OCI-LY7 (cell line): ENCODE measurements around the gene MEI4. TPM values are rescaled to one million over a fixed set of nuclear protein-coding genes. Genes with fewer than 3 reads are reported as not detected.
"Not testable (repeated sequence)": the region's sequence is repeated elsewhere in the genome, so short reads cannot be mapped to it uniquely, and the experiment has no call there.

Source experiments
- BruUV-seq: library from RNA; stranded (reverse); fragments of 400-500 nt; replicated peaks from 2 replicates; lab custom pipeline; 2021; lab: Mats Ljungman, UMichigan
- CTCF ChIA-PET: fragments of 300-600 bp; sonication (Branson Sonifier 250); formaldehyde crosslinking; loops from one replicate; lab custom pipeline; 2022; ENCODE audit warnings: antibody characterized with exemption; ENCODE audit not compliant: unreplicated experiment; lab: Charles Lee
- POLR2A ChIA-PET: fragments of 300-600 bp; sonication (Branson Sonifier 250); formaldehyde crosslinking; loops from one replicate; lab custom pipeline; 2022; ENCODE audit warnings: antibody characterized with exemption; lab: Charles Lee
- DNase-seq: peaks from one replicate; pipeline ENCODE4 v3.0.0-alpha.2; 2015; ENCODE audit warnings: low spot score
- H2AFZ ChIP-seq: fragments of 200-600 bp; sonication (generic), shearing (Covaris generic); 2 replicates; pipeline ENCODE4 v1.6.1; 2014; ENCODE audit warnings: mild to moderate bottlenecking, antibody characterized with exemption, low read length, moderate library complexity
- H3K27ac ChIP-seq: fragments of 200-600 bp; sonication (generic); 2 replicates; pipeline ENCODE4 v1.5.1; 2014; ENCODE audit warnings: mixed run types, low read depth, mild to moderate bottlenecking, moderate library complexity, low read length, inconsistent platforms; ENCODE audit not compliant: poor library complexity, severe bottlenecking
- H3K36me3 ChIP-seq: fragments of 200-600 bp; sonication (generic); 2 replicates; pipeline ENCODE4 v1.6.1; 2014; ENCODE audit warnings: mild to moderate bottlenecking, antibody characterized with exemption, low read length, moderate library complexity, mixed read lengths; ENCODE audit not compliant: insufficient read depth
- H3K4me1 ChIP-seq: fragments of 200-600 bp; sonication (generic); 2 replicates; pipeline ENCODE4 v1.5.1; 2014; ENCODE audit warnings: mild to moderate bottlenecking, low read length; ENCODE audit not compliant: insufficient read depth, poor library complexity, severe bottlenecking
- H3K4me2 ChIP-seq: fragments of 200-600 bp; sonication (generic); 2 replicates; pipeline ENCODE4 v1.6.1; 2014; ENCODE audit warnings: mild to moderate bottlenecking, low read length
- H3K4me3 ChIP-seq: fragments of 200-600 bp; sonication (generic); 2 replicates; pipeline ENCODE4 v1.5.1; 2014; ENCODE audit warnings: mild to moderate bottlenecking, low read depth, low read length; ENCODE audit not compliant: poor library complexity, severe bottlenecking
- H3K79me2 ChIP-seq: fragments of 200-600 bp; sonication (generic); 2 replicates; pipeline ENCODE4 v1.6.1; 2016; ENCODE audit warnings: low read depth, mild to moderate bottlenecking, low read length, moderate library complexity, mixed read lengths; ENCODE audit not compliant: insufficient read depth
- H3K9me2 ChIP-seq: fragments of 200-600 bp; sonication (generic); 2 replicates; pipeline ENCODE4 v1.6.1; 2016; ENCODE audit warnings: mild to moderate bottlenecking, low read length, mixed read lengths; ENCODE audit not compliant: insufficient read depth
- H3K9me3 ChIP-seq: fragments of 200-600 bp; sonication (generic); 2 replicates; pipeline ENCODE4 v1.6.1; 2014; ENCODE audit warnings: mild to moderate bottlenecking, mixed run types, low read length, mixed read lengths
- H4K20me1 ChIP-seq: fragments of 200-600 bp; sonication (generic); 2 replicates; pipeline ENCODE4 v1.6.1; 2014; ENCODE audit warnings: mild to moderate bottlenecking, antibody characterized with exemption, low read length, moderate library complexity, mixed read lengths; ENCODE audit not compliant: insufficient read depth
- CTCF ChIP-seq: fragments of 200-600 bp; sonication (generic); conservative IDR thresholded peaks from 2 replicates; pipeline ENCODE4 v1.5.1; 2014; ENCODE audit warnings: mild to moderate bottlenecking, antibody characterized with exemption, low read length, moderate library complexity, mixed read lengths
- EZH2phosphoT487 ChIP-seq: fragments of 200-600 bp; sonication (generic); IDR thresholded peaks from 2 replicates; pipeline ENCODE4 v1.6.1; 2018; ENCODE audit warnings: low read depth, borderline replicate concordance, mild to moderate bottlenecking, mixed run types, antibody characterized with exemption, low read length, moderate library complexity, mixed read lengths
- intact Hi-C: fragments of 100-400 bp; cut with micrococcal nuclease; formaldehyde crosslinking; loops from one replicate; pipeline ENCODE4 v1.10.0; 2022; ENCODE audit not compliant: unreplicated experiment
- total RNA-seq, 2 experiments: library from RNA; depleted of rRNA in 1 of 2; stranded (reverse); fragments of >200 nt in 1 of 2; shearing (Covaris generic) in 1 of 2; gene quantifications; 2 replicates each; pipeline ENCODE4 v1.2.3, GENCODE V29; 2014 to 2022

The MEI4 gene
- total RNA-seq, 2 experiments from 2014 or later, result not detected

- Histone ChIP-seq H3K4me2 (no peak overlapping the region), H3K9me3 (no peaks in the 10 kb centered on the region), H3K79me2 (no peaks in the 10 kb centered on the region), H4K20me1 (no peaks in the 10 kb centered on the region), H3K27ac (no peak overlapping the region), H3K4me1 (no peaks in the 10 kb centered on the region), H3K9me2 (no peaks in the 10 kb centered on the region), H2AFZ (no peak overlapping the region), H3K36me3 (no peaks in the 10 kb centered on the region), H3K4me3 (no peak overlapping the region)
- ChIA-PET CTCF (no interaction called here), POLR2A (no interaction called here)
- intact Hi-C loops, result no loop called here
- TF ChIP-seq EZH2phosphoT487 (no peak), CTCF (no peak)
- no peak for DNase-seq
- BruUV-seq, result no TSS peak
Observed at GRCh38 chr6:77825204-77825603, 172.4 kb downstream of the MEI4 start.

GRCh38 chr6:77829736-77830135, 176.9 kb downstream of the MEI4 start:
- no peaks in the 10 kb centered on the region for H4K20me1 ChIP-seq
- DNase-seq, result no peak
- no peaks in the 10 kb centered on the region for H3K4me1 ChIP-seq
- H3K9me2 ChIP-seq, result no peaks in the 10 kb centered on the region
- BruUV-seq, result no TSS peak
- no peak overlapping the region for H3K4me3 ChIP-seq
- ChIA-PET POLR2A (interaction anchor here (1.3 kb wide), 1 partner anchor 16 kb away, joined by 4 read pairs; no protein-coding TSS in a partner anchor), CTCF (no interaction called here)
- intact Hi-C loops, result no loop called here
- H3K9me3 ChIP-seq, result no peaks in the 10 kb centered on the region
- H3K27ac ChIP-seq, result no peak overlapping the region
- no peak overlapping the region for H2AFZ ChIP-seq
- no peak overlapping the region for H3K4me2 ChIP-seq
- no peak for TF ChIP-seq EZH2phosphoT487
- no peak for TF ChIP-seq CTCF
- no peaks in the 10 kb centered on the region for H3K36me3 ChIP-seq
- no peaks in the 10 kb centered on the region for H3K79me2 ChIP-seq

GRCh38 chr6:77833749-77834148, 180.9 kb downstream of the MEI4 start:
- H3K9me2 ChIP-seq, H3K79me2 ChIP-seq, DNase-seq, BruUV-seq, CTCF ChIA-PET, H3K27ac ChIP-seq, intact Hi-C loops, H2AFZ ChIP-seq, H3K36me3 ChIP-seq, H3K4me3 ChIP-seq, H3K4me1 ChIP-seq, H3K9me3 ChIP-seq, H3K4me2 ChIP-seq, H4K20me1 ChIP-seq: not testable (repeated sequence)
- POLR2A ChIA-PET, result interaction anchor here (1.0 kb wide), 1 partner anchor 10 kb away, joined by 3 read pairs; no protein-coding TSS in a partner anchor
